GM18505 (cell line): ENCODE data around the gene RHBDL1.

Experiments
- ATAC-seq: cut with Tn5 transposase; IDR thresholded peaks from one replicate; pipeline ENCODE4 v1.9.1; 2021; ENCODE audit not compliant: unreplicated experiment
- POLR2A ChIP-seq: IDR thresholded peaks from 4 replicates; pipeline ENCODE4 v1.6.1; 2011; ENCODE audit warnings: borderline replicate concordance; ENCODE audit not compliant: insufficient read depth, insufficient read length; ENCODE audit errors: extremely low read depth

RHBDL1 gene

GRCh38 chr16:698911-699671, 23.6 kb downstream of the RHBDL1 start:
- TF ChIP-seq POLR2A = no peak
- ATAC-seq = no peak

GRCh38 chr16:700684-701584, 25.5 kb downstream of the RHBDL1 start:
- no peak for TF ChIP-seq POLR2A
- no peak for ATAC-seq

GRCh38 chr16:702341-702740, 26.9 kb downstream of the RHBDL1 start:
- no peak for ATAC-seq
- no peak for TF ChIP-seq POLR2A

GRCh38 chr16:703406-703805, 27.9 kb downstream of the RHBDL1 start:
- no peak for ATAC-seq
- TF ChIP-seq POLR2A = no peak

- ATAC-seq = no peak
- TF ChIP-seq POLR2A = no peak
Measured at GRCh38 chr16:704047-704446, 28.6 kb downstream of the RHBDL1 start.

GRCh38 chr16:704552-705380, 29.3 kb downstream of the RHBDL1 start:
- no peak for TF ChIP-seq POLR2A
- ATAC-seq = no peak

- no peak for ATAC-seq
- TF ChIP-seq POLR2A = no peak
Measured at GRCh38 chr16:705431-706188, 30.1 kb downstream of the RHBDL1 start, which contains the start of gene FBXL16. Gene FBXL16, minus strand, starts transcription at chr16:705801. Its CDS starts 8,396 bp downstream, at chr16:697405.

- no peak for TF ChIP-seq POLR2A
- no peak for ATAC-seq
Measured at GRCh38 chr16:706189-707061, 31.0 kb downstream of the RHBDL1 start.

- ATAC-seq = no peak
- TF ChIP-seq POLR2A = no peak
Measured at GRCh38 chr16:707062-707538, 31.6 kb downstream of the RHBDL1 start.

- ATAC-seq = no peak
- no peak for TF ChIP-seq POLR2A
Measured at GRCh38 chr16:708019-708418, 32.5 kb downstream of the RHBDL1 start.

GRCh38 chr16:708959-709358, 33.5 kb downstream of the RHBDL1 start:
- ATAC-seq = no peak
- TF ChIP-seq POLR2A = no peak
